Stimulated activated naive CD4-positive, alpha-beta T cell (primary cell): ENCODE data around the gene NPIPB5.
"Not testable (repeated sequence)": the region's sequence is repeated elsewhere in the genome, so short reads cannot be mapped to it uniquely, and the experiment has no call there.

Experiments used
- DNase-seq, 6 experiments: peaks; one replicate each; lab custom pipeline; 2025; lab: John Stamatoyannopoulos, UW

NPIPB5 gene

DNA sequence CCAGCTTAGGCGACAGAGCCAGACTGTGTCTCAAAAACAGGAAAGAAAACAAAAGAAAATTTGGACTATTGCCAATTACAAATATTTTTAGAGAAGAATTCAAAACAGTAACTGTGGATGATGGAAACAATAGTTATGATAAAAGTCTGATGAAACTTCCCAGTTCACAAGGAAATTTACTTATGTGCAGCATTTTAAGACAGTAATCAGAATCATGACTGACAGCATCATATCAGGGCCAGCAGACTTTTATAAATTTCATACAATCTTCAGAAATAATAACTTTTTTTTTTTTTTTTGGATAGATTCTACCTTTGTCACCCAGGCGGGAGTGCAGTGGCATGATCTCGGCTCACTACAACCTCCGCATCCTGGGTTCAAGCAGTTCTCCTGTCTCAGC is at the start of gene NPIPB5:
TSS of gene NPIPB5 (plus strand) at position 301 of the 400 bp plus-strand sequence. CDS start 2,911 bp downstream, outside the sequence.
- DNase-seq: not testable (repeated sequence)

DNA sequence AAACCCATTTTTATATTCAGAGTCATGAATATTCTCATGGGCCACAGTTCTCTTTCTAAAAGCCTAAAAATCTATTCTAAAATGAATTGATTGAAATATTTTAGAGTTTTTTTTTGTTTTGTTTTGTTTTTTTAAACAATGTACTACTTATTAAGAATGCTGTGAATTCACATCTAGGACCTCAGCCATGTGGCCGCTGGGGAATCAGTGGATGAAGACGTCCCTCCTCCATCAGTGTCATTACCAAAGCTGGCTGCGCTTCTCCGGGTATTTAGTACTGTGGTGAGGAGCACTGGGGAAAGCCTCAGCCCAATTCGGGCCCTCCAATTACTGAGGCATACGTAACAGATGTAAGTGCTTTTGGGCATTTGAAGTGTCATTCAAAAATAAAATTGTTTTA is 41.8 kb upstream of the NPIPB5 start:
- DNase-seq: not testable (repeated sequence)

DNA sequence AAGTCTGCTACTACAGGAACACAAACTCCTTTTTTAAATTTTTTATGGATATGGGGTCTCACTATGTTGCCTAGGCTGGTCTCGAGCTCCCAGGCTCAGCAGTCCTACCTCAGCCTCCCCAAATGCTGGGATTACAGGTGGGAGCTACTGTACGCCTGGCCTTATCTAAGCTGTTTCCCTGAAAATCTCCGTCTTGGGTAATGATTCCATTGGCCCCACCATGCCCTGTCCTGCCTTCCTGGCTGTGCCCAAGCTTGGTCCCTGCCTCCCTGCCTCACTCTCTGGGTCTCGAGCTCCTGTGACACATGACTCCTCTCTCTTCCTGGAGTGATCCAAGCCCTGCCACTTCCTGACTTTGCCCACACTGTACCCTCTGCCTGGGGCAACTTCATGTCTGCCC is 27.3 kb downstream of the NPIPB5 start:
- DNase-seq: not testable (repeated sequence)

DNA sequence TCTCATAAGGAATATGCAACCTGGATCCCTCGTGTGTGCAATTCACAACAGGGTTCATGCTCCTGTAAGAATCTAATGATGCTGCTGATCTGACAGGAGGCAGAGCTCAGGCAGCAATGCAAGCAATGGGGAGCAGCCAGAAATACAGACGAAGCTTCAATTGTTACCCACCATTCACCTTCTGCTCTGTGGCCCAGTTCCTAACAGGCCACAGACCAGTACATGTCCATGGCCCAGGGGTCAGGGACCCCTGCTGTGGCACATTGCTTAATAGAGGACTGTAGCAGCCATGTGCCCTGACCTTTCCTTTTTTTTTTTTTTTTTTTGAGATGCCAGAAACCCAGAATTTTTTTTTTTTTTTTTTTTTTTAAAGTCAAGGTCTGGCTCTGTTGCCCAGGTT is 34.1 kb downstream of the NPIPB5 start:
- not testable (repeated sequence) for DNase-seq

DNA sequence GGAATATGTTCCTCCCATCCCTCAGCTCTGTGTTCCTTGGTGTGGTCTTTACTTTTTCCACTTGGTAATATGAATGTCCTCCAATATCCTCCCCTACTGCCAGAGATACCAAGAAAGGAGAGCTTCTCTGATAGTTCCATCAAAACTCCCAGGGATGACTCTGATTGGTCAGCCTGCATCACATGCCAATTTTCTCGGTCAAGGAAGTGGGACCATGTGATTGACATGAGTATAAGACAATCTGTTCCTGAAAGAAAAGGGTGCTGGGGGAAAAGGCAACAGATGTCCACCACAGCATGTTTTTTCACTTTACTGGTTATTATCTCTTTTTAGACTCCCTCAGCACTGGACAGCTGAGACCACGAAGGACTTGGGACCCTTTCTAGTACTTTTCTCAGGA is 35.9 kb downstream of the NPIPB5 start:
- DNase-seq: not testable (repeated sequence)

DNA sequence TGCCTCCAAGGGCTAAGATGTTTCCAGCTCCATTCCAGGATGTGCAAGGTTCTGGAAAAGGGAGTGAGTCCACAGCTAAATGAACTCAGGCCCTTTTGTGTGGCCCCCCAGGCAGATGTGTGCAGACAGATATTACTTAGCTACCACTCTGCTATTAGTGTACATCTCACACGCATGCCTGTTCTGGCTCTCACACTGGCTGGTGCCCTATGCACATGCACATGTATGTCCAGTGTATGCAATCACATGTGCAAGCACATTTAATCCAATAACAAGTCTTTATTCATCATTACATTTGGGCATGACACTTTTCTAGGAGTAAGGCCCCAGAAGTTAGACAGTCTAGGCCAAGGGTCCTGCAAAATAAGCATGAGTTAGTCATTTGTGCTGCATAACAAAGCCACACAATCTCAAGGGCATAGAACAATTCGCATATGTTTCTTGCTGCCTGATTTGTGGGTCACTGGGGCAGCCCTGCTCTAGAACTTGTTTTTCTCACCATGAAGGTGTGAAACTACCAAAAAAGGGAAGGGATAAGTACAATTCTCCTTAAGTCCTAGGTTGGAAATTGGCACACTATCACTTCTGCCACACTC is 36.6 kb downstream of the NPIPB5 start:
- not testable (repeated sequence) for DNase-seq

DNA sequence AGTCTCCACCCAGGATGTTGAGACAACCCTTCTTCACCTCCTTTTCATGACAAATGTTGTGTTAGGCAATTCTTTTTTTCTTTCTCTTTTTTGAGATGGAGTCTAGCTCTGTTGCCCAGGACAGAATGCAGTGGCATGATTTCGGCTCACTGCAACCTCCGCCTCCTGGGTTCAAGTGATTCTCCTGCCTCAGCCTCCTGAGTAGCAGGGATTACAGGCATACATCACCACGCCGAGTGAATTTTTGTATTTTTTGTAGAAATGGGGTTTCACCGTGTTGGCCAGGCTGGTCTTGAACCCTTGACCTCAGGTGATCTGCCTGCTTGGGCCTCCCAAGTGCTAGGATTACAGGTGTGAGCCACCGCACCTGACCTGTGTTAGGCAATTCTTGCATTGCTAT is 39.2 kb downstream of the NPIPB5 start:
- DNase-seq: not testable (repeated sequence)

DNA sequence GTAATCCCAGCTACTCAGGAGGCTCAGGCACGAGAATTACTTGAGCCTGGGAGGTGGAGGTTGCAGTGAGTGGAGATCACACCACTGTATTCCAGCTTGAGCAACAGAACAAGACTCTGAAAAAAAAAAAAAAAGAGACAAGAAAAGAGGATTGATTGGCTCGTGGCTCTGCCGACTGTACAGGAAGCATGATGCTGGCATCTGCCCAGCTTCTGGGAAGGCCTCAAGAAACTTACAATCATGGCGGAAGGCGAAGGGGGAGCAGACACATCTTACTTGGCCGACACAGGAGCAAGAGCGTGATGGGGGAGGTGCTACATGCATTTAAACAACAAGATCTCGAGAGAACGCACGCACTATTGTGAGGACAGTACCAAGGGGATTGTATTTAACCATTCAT is 40.5 kb downstream of the NPIPB5 start:
- not testable (repeated sequence) for DNase-seq

DNA sequence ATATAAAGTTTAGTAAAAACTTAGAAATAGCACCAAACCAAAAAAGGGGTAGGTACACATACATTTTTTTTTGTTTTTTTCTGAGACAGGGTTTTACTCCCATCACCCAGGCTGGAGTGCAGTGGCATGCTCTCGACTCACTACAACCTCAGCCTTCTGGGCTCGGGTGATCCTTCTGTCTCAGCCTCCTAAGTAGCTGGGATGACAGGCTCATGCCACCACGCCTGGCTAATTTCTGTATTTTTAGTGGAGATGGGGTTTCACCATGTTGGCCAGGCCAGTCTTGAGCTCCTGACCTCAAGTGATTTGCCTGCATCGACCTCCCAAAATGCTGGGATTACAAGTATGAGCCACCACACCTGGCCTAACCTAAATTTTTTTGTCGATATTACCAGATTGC is 41.0 kb downstream of the NPIPB5 start:
- DNase-seq: not testable (repeated sequence)

DNA sequence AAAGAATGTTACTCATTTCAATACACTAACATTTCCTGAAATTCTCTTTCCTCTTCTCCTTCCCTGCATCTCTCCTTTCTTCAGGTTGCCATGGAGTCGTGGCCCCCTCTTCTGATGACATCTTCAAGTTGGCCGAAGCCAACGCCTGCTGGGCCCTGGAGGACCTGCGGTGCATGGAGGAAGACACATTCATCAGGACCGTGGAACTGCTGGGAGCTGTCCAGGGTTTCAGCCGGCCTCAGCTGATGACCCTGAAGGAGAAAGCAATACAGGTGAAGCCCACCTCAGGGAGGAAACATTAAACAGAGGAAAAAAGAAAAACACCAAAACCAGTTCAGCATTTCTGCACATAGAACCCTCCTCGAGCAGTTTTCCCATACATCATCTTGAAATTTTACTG is 46.1 kb downstream of the NPIPB5 start:
- DNase-seq: not testable (repeated sequence)
